Activated effector memory CD4-positive, alpha-beta T cell treated with anti-CD3 and anti-CD28 coated beads, Interleukin-2, amount 50 U/mL, for 16 hours (primary cell): Measurements from ENCODE around the gene SLC4A7.
"Not testable (repeated sequence)": the region's sequence is repeated elsewhere in the genome, so short reads cannot be mapped to it uniquely, and the experiment has no call there.

Experiments used
- DNase-seq: peaks from one replicate; pipeline ENCODE4 v3.0.0-alpha.2; 2020

SLC4A7 gene

GRCh38 chr3:27357665-27358258 is 126.4 kb downstream of the SLC4A7 start:
- peak; percentile 79 for DNase-seq

DNA sequence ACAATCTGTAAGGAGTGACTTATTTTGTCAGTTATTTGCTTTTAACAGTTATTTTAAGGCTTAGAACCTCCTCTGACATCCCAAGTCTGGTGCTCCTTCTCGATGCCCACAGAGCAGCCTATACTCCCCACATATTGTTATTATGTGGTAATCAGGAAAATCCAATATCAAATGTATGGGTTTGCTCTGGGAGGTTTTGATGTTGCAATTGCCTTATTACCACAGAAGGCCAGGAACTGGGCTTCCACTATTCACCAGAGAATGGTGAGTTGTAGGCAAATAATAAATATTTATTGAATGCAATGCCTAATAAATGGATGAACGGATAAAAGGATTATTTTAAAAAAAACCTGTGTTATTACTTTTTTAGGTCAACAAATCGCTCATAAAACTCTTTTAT is 127.2 kb downstream of the SLC4A7 start:
- DNase-seq: no peak

GRCh38 chr3:27354588-27355203 is 129.5 kb downstream of the SLC4A7 start:
- DNase-seq: no peak

- DNase-seq: no peak
Observed at GRCh38 chr3:27354161-27354560, 130.0 kb downstream of the SLC4A7 start.

DNA sequence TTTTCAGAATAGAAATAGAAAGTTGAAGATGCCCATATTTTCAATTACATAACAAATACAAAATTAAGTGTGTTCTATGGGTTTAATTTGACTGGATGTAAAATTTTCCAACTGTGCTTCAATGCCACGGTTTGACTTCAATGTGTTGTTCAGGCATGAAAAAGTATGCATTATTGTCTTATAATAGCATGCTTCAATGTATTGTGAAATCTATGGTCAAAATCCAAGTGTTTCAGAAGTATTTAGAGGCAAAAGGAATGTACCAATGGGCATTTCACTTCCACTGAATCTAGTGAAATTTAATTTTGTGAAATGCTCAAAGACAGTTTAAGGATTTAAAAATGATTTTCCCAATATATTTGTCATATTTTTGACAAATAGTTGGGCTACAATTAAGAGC is 131.0 kb downstream of the SLC4A7 start:
- DNase-seq: no peak

DNA sequence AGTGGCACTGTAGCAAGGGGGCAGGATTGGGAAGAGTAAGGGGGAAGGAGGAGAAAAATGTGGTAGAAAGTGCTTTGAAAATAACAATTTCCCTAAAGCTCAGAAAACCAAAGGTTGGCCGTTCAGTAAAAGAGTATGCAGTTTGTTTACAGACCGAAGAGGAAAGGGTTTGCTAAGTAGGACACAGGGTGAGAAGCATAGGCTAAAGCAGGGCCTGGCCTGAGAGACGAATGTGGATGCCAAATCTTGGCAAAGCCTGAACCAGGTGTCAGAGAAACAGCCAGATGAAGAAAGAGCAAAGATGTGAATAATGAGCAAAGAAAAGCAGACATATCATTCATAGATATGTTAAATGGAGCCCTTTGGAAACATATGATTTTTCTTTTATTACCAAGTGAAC is 132.1 kb downstream of the SLC4A7 start:
- DNase-seq: no peak

DNA sequence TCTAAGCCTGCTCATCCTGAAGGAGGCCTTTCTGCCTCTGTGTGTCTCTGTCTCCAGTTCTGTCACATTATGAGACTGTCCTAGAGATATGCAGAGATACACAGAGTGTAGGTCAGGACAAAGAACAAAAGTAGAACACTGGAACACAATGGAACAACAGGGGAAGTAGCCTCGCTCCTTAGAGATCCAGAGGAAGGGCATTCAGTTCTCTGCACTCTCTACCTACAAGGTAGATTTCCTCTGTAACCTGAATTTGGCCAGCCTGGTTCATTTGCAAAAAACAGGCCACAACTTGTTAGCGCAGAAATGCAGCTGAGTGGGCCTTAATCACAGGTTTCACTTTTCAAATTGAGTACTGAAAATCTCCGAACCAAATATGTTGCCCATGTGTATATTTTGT is 134.4 kb downstream of the SLC4A7 start:
- no peak for DNase-seq

- DNase-seq: no peak
Observed at GRCh38 chr3:27345959-27346865, 138.0 kb downstream of the SLC4A7 start.

DNA sequence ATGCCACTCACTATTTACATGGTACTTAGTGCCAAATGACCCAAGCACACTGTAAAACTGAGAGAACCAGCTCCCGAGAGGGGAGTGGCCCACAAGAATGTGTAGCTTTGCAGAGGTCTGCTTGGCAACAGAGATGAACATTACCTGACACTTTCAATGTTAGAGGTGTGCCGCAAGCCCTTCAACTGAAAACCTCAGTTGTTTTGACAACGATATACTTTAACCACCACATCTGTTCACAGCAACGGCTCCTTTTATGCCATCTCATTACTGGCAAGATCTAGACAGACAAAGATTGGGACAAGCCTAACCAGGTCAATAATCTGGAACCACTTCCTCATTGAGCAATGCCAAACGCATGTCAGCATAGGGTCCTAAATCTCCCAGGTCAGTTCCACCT is 138.7 kb downstream of the SLC4A7 start:
- no peak for DNase-seq

DNA sequence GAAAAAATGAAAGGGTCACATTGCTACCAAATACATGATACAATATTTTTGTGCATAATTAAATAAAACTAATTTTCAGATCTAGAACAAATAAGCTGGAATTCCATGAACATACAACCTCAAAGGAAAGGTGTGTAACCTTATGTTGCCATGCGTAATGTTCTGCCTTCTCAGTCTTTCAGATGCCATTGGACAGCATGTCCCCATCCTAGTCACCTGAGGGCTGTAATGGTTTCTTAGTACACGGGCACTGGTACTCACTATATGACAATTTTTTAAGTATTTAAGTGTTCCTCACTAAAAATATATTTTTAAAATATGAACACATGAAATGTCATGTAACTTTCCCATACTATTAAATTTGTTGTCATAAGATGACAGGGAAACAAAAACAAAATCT is 139.1 kb downstream of the SLC4A7 start:
- no peak for DNase-seq

DNA sequence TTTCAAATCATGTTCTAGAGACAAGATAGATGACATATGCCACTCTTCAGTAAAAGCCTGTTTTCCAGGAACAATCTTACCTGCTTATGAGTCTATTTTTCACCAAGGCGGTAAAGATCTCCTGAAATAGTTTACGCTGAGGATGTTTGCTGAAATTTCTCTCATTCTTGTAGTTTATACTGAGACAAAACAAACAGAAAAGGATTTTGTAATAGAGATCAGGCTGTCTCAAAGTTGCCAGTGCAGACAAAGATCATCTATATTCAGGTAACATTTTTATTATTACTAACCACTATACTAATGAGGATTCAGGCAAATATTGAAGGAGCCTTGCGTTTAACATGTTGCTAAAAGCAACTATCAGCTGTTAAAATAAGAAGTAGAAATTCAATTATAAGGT is 140.0 kb downstream of the SLC4A7 start:
- DNase-seq: no peak

DNA sequence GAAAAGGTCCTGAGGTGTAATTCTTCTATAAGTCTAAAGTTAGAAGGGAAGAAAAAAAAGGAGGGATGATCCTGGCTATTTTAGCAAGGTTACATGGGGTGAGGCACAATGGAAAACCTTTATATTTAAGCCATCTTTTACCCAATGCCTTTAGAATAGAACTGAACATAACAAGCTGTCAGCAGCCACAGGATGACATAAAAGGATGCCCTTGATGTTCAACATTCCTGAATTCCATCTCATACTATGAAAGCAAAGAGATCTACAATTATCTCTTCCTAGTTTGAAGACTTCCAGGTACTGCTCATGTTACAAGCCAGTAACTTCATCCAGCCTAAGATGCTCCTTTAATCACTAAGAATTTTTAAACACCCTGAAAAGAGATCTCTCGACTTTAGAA is 141.9 kb downstream of the SLC4A7 start:
- DNase-seq: no peak

DNA sequence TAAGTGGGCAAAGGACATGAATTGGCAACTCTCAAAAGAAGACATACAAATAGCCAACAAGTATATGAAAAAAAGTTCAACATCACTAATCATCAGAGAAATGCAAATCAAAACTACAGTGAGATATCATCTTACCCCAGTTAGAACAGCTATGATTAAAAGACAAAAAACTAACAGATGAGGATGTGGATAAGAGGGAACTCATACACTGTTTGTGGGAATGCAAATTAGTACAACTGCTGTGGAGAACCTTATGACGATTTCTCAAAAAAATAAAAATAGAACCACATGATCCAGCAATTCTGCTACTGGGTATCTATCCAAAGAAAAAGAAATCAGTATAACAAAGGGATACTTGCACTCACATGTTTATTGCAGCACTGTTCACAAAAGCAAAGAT is 143.7 kb downstream of the SLC4A7 start:
- no peak for DNase-seq

- no peak for DNase-seq
Observed at GRCh38 chr3:27335571-27335970, 148.6 kb downstream of the SLC4A7 start.

GRCh38 chr3:27333843-27334242 is 150.3 kb downstream of the SLC4A7 start:
- no peak for DNase-seq

DNA sequence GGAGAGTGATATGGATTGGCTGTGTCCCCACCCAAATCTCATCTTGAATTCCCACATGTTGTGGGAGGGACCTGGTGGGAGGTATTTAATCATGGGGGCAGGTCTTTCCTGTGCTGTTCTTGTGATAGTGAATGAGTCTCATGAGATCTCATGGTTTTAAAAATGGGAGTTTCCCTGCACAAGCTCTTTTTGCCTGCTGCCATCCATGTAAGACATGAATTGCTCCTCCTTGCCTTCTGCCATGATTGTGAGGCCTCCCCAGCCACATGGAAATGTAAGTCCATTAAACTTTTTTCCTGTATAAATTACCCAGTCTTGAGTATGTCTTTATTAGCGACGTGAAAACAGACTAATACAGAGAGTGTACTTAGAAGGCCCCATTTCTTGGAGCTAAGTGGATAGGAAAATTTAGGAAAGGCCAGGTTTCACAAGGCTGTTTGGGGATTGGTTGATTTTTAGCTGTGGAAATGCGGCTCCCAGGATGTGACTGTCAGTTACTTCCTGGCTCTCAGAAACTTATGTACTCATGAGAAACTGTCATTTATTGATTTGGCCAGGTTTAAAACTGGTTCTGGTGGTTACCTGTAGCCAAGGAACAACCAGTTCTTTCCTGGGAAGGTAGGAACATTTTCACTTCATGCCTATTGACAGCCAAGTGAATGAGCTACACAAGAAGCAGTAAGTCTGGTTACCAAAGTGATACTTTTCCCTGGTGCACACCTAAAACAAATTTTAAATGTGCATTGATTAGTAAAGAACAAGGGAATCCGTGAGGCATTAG is 155.0 kb downstream of the SLC4A7 start:
- not testable (repeated sequence) for DNase-seq

GRCh38 chr3:27326629-27327545 is 157.3 kb downstream of the SLC4A7 start:
- no peak for DNase-seq

GRCh38 chr3:27326202-27326601 is 158.0 kb downstream of the SLC4A7 start:
- no peak for DNase-seq

GRCh38 chr3:27325419-27325818 is 158.8 kb downstream of the SLC4A7 start:
- DNase-seq: no peak

DNA sequence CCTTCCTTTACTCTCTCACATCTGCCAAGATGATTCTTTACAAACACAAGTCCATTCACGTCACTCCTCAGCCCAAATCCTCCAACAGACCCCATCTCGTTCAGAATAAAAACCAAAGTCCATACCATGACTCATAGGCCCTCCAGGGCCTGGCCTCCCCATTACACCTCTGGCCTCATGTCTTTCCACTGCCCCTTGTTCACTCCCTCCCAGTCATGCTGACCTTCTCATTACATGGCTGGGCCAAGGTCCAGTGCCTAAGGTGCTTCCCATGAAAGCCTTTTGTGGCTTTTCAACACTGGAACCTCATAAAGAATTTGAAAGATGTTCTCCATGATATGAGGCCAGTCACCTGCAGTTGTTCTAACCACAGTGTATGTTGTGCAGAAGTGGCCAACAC is 159.5 kb downstream of the SLC4A7 start:
- no peak for DNase-seq

DNA sequence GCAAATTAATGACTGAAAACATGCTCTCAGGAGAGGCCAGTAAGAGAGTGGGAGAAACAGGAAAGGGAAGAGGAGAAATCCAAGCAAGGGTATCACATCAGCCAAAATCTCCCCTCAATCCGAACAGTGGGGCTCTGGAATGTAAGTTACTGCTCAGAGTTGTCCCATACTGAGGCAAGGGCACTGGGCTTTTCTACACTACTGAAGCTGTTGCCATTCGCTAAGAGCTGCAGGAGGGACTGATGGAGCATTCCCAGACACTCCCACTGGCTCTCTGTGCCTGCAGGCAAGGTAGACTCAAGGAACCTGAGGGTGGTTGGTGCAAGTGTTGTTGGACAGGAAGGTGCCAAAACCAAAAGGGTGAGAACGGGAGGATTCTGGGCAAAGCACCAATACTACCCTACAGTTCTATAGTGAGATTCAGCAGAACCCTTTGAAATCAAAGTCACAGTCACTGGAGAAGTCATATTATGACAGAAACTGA is 161.1 kb downstream of the SLC4A7 start:
- DNase-seq: no peak
